B cell (primary cell): Measurements from ENCODE around the gene FADS1. TPM values are rescaled to one million over a fixed set of nuclear protein-coding genes. Genes with fewer than 3 reads are reported as not detected.
A peak's percentile ranks its signal among the peaks of the same experiment; 100 is the strongest.

Source experiments
- ATAC-seq: fragments of 200-7000 bp; cut with Tn5 transposase; one replicate; pipeline ENCODE4 v1.10.0; 2021; ENCODE audit warnings: low read depth, mild to moderate bottlenecking, moderate number of reproducible peaks, moderate library complexity
- CTCF ChIA-PET: fragments of 350-600 bp; sonication (Branson Sonifier 250); formaldehyde crosslinking; loops from one replicate; lab custom pipeline; 2021; ENCODE audit warnings: antibody characterized with exemption, inconsistent platforms; lab: Charles Lee
- POLR2A ChIA-PET: fragments of 350-600 bp; sonication (Branson Sonifier 250); formaldehyde crosslinking; loops from one replicate; lab custom pipeline; 2021; ENCODE audit warnings: antibody characterized with exemption; lab: Charles Lee
- DNase-seq: peaks from one replicate; pipeline ENCODE4 v3.0.0; 2013
- H2AFZ ChIP-seq: 2 replicates; pipeline ENCODE4 v1.6.1; 2012; ENCODE audit warnings: mild to moderate bottlenecking, low read depth, low read length; ENCODE audit not compliant: insufficient read depth, poor library complexity, severe bottlenecking
- H3K27ac ChIP-seq, 2 donors: 1 replicate in 1 of 2; 2 replicates in 1 of 2; pipeline ENCODE4 v1.5.1; 2012 to 2013; ENCODE audit warnings: low read length in 2 of 2, mild to moderate bottlenecking in 2 of 2, moderate library complexity in 1 of 2
- H3K27me3 ChIP-seq, 4 experiments: fragments of 200-600 bp in 1 of 4; sonication (generic) in 1 of 4; replicated peaks in 1 of 4; 1 replicate in 2 of 4; 2 replicates in 2 of 4; pipeline versions ENCODE4 v1.6.1 to v1.7.0; 2013 to 2016; ENCODE audit warnings: low read length in 3 of 4, mild to moderate bottlenecking in 2 of 4, mixed read lengths in 1 of 4, moderate library complexity in 1 of 4; ENCODE audit not compliant: insufficient read depth in 4 of 4, control insufficient read depth in 3 of 4; ENCODE audit errors: control extremely low read depth in 1 of 4
- H3K36me3 ChIP-seq, 2 experiments: replicated peaks in 1 of 2; 1 replicate in 1 of 2; 2 replicates in 1 of 2; pipeline versions ENCODE4 v1.6.1 to v1.7.1; 2013; ENCODE audit warnings: low read length in 1 of 2; ENCODE audit not compliant: insufficient read depth in 2 of 2, control insufficient read depth in 1 of 2; ENCODE audit errors: control extremely low read depth in 1 of 2, extremely low read depth in 1 of 2
- H3K4me1 ChIP-seq, 2 donors: fragments of 200-600 bp in 1 of 2; sonication (generic) in 1 of 2; 1 replicate in 1 of 2; 2 replicates in 1 of 2; pipeline versions ENCODE4 v1.5.1 to v1.6.1; 2013 to 2017; ENCODE audit warnings: low read length in 2 of 2; ENCODE audit not compliant: control insufficient read depth in 2 of 2, insufficient read depth in 2 of 2
- H3K4me2 ChIP-seq: replicated peaks from 2 replicates; pipeline ENCODE3; 2012; ENCODE audit warnings: mild to moderate bottlenecking, low read depth, low read length; ENCODE audit not compliant: poor library complexity, severe bottlenecking
- H3K4me3 ChIP-seq, 5 experiments: fragments of 200-600 bp in 1 of 5; sonication (generic) in 1 of 5; 1 replicate in 3 of 5; 2 replicates in 2 of 5; pipeline versions ENCODE4 v1.5.1 to v1.7.0; 2011 to 2016; ENCODE audit warnings: low read length in 4 of 5, mild to moderate bottlenecking in 4 of 5, low read depth in 2 of 5, control low read depth in 1 of 5, moderate library complexity in 1 of 5; ENCODE audit not compliant: insufficient read depth in 1 of 5; ENCODE audit errors: control extremely low read depth in 1 of 5, extremely low read depth in 1 of 5
- H3K79me2 ChIP-seq: fragments of 200-600 bp; sonication (generic); one replicate; pipeline ENCODE4 v1.6.0; 2016; ENCODE audit warnings: low read length; ENCODE audit not compliant: control insufficient read depth, insufficient read depth
- H3K9ac ChIP-seq: fragments of 200-600 bp; sonication (generic); 2 replicates; pipeline ENCODE4 v1.6.1; 2017; ENCODE audit warnings: mild to moderate bottlenecking, low read length, moderate library complexity
- H3K9me3 ChIP-seq, 3 donors: one replicate each; pipeline versions ENCODE4 v1.6.1 to v1.7.1; 2013; ENCODE audit warnings: low read length in 2 of 3; ENCODE audit not compliant: control insufficient read depth in 2 of 3, insufficient read depth in 1 of 3; ENCODE audit errors: control extremely low read depth in 1 of 3
- H4K20me1 ChIP-seq: 2 replicates; pipeline ENCODE4 v1.6.0; 2012; ENCODE audit warnings: mild to moderate bottlenecking, low read length; ENCODE audit not compliant: insufficient read depth, control insufficient read depth, poor library complexity, severe bottlenecking
- H3K27ac Mint-ChIP-seq: one replicate; pipeline ENCODE4 v1.8.0; 2021; ENCODE audit warnings: mixed read lengths
- H3K27me3 Mint-ChIP-seq: one replicate; pipeline ENCODE4 v1.8.0; 2021; ENCODE audit warnings: mixed read lengths
- H3K4me1 Mint-ChIP-seq: one replicate; pipeline ENCODE4 v1.8.0; 2021; ENCODE audit warnings: mixed read lengths
- H3K4me3 Mint-ChIP-seq: one replicate; pipeline ENCODE4 v1.8.0; 2021; ENCODE audit warnings: mixed read lengths
- H3K9me3 Mint-ChIP-seq: one replicate; pipeline ENCODE4 v1.8.0; 2022; ENCODE audit warnings: mixed read lengths; ENCODE audit not compliant: insufficient read depth
- EZH2 ChIP-seq: IDR thresholded peaks from 2 replicates; pipeline ENCODE4 v1.6.1; 2012; ENCODE audit warnings: borderline replicate concordance, low read depth, mild to moderate bottlenecking, moderate library complexity, low read length; ENCODE audit not compliant: insufficient read depth, poor library complexity, severe bottlenecking
- WGBS: methylation state at CpG from one replicate; pipeline ENCODE4 v1.1.5; 2013; ENCODE audit warnings: missing lambda C conversion rate; ENCODE audit not compliant: insufficient coverage; 5-methylcytosine and 5-hydroxymethylcytosine counted together
- intact Hi-C: fragments of 100-400 bp; cut with micrococcal nuclease; formaldehyde crosslinking; loops from one replicate; pipeline ENCODE4 v1.10.0; 2022
- polyA plus RNA-seq: library from polyadenylated mRNA; depleted of rRNA; stranded (reverse); fragments of >200 nt; gene quantifications from 2 replicates; pipeline ENCODE4 v1.2.3, GENCODE V29; 2012
- total RNA-seq, 2 donors: library from RNA; stranded (reverse); fragments of 120-200 nt in 1 of 2; gene quantifications; 1 replicate in 1 of 2; 2 replicates in 1 of 2; pipeline versions ENCODE4 v1.2.3 to v1.2.4, GENCODE V29; 2013 to 2022
- TF ChIP-seq, protein P1 (sequence below): fragments of 200-600 bp; IDR thresholded peaks from one replicate; pipeline ENCODE4 v1.8.0; 2022; ENCODE audit warnings: antibody characterized with exemption, mild to moderate bottlenecking

Gene FADS1
- total and polyA plus RNA-seq, 2 donors (not counting 1 experiment from before 2014, with no cell fraction given): 0.39 to 15.6 TPM

DNA sequence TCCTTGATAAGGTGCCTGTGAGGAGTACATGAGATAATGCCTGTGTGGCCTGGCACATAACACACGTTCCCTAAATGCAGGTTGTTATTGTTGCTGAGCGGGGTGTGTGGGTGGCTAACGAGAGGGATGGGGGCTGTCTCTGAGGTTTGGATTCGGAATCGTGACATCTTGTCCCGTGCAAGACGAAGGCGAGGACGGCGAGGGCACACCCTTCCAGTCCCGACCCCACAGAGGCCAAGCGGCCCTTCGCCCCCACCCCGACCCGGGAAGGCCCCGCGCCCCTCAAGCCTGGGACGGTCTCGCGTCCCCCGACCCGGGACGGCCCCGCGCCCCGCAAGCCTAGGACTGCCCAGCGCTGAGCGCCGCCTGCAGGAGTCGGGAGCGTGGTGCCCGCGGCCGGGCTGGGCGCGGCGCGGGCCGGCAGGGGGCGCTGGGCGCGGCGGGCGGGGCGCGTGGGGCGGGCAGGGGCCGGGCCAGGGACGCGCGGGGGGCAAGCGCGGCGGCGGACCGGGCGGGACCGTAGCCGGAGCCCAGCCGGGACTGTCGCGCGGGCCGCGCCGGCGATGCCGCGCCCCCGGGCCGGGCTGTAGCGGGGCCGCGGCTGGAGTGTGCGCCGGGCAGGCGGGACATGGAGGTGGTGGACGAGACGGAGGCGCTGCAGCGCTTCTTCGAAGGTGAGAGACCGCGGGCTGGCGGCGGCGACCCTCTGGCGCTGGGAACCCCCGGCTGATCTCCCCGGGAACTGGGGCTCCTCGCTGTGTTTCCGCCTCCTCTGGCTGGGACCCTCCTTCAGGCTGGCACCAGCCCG lies 64.5 kb downstream of the FADS1 start, which contains the start of gene MYRF:
Gene MYRF (plus strand): TSS at position 520 of the 808 bp plus-strand sequence. CDS start 109 bp downstream, at position 629.
- Histone ChIP-seq H4K20me1 (no peaks in the 10 kb centered on the region), H3K9ac (no peak within 1 kb of the TSS), H3K27me3 (peaks cover 0 to 49% (median 20%) of the 10 kb centered on the region in 4 experiments), H2AFZ (peak within 1 kb of the TSS; percentile 56), H3K4me1 (peaks cover 12 to 16% of the 10 kb centered on the region in 2 donors), H3K4me3 (peak within 1 kb of the TSS in 3 of 5 experiments; percentile 11 to 44 (median 18)), H3K4me2 (peak within 1 kb of the TSS; percentile 72), H3K9me3 (peaks cover 0 to 2% (median 0%) of the 10 kb centered on the region in 3 donors), H3K79me2 (no peaks in the 10 kb centered on the region), H3K27ac (no peak within 1 kb of the TSS), H3K36me3 (no peaks in the 10 kb centered on the region)
- intact Hi-C loops: no loop called here
- peak; percentile 86 for ATAC-seq
- peak; percentile 71 for DNase-seq
- ChIA-PET POLR2A (no interaction called here), CTCF (interaction anchor here (1.6 to 1.7 kb wide), 3 partner anchors 29 to 355 kb away, joined by 4 to 10 read pairs (median 4); no protein-coding TSS in a partner anchor)
- 3% methylated on average over 91 of the region's 93 CpGs for WGBS
- H3K27me3 Mint-ChIP-seq: peaks cover 33% of the 10 kb centered on the region
- H3K27ac Mint-ChIP-seq: no peak within 1 kb of the TSS
- TF ChIP-seq, protein P1, sequence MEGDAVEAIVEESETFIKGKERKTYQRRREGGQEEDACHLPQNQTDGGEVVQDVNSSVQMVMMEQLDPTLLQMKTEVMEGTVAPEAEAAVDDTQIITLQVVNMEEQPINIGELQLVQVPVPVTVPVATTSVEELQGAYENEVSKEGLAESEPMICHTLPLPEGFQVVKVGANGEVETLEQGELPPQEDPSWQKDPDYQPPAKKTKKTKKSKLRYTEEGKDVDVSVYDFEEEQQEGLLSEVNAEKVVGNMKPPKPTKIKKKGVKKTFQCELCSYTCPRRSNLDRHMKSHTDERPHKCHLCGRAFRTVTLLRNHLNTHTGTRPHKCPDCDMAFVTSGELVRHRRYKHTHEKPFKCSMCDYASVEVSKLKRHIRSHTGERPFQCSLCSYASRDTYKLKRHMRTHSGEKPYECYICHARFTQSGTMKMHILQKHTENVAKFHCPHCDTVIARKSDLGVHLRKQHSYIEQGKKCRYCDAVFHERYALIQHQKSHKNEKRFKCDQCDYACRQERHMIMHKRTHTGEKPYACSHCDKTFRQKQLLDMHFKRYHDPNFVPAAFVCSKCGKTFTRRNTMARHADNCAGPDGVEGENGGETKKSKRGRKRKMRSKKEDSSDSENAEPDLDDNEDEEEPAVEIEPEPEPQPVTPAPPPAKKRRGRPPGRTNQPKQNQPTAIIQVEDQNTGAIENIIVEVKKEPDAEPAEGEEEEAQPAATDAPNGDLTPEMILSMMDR: peak; percentile 27
- no peak for TF ChIP-seq EZH2
- peak within 1 kb of the TSS; percentile 87 for H3K4me3 Mint-ChIP-seq
- peaks cover 14% of the 10 kb centered on the region for H3K4me1 Mint-ChIP-seq
- H3K9me3 Mint-ChIP-seq: no peaks in the 10 kb centered on the region

DNA sequence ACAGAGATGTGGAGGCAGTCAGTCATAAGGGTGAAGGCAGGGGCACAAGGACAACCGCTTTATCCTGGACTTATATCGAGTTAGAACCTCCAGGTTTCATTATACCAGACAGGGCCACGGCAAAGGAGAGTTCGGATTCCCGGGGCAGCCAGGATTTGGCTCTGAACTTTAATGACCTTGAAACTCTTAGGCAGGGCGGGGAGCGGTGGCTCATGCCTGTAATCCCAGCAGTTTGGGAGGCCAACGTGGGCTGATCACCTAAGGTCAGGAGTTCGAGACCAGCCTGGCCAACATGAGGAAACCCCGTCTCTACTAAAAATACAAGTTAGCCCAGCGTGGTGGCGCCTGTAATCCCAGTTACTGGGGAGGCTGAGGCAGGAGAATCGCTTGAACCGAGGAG lies 65.4 kb downstream of the FADS1 start:
- Mint-ChIP-seq H3K9me3 (no peaks in the 10 kb centered on the region), H3K27me3 (peaks cover 33% of the 10 kb centered on the region), H3K27ac (no peak overlapping the region), H3K4me1 (peaks cover 8% of the 10 kb centered on the region), H3K4me3 (peak overlapping the region; percentile 87)
- ATAC-seq (no peak), DNase-seq (no peak)
- ChIA-PET POLR2A (no interaction called here), CTCF (interaction anchor here (1.0 to 6.6 kb wide), 4 partner anchors 18 to 357 kb away, joined by 4 to 69 read pairs (median 5); no protein-coding TSS in a partner anchor)
- Histone ChIP-seq H2AFZ (no peak overlapping the region), H3K79me2 (no peaks in the 10 kb centered on the region), H3K27ac (no peak overlapping the region), H3K27me3 (peaks cover 0 to 49% (median 20%) of the 10 kb centered on the region in 4 experiments), H4K20me1 (no peaks in the 10 kb centered on the region), H3K4me1 (peaks cover 12 to 13% of the 10 kb centered on the region in 2 donors), H3K4me2 (no peak overlapping the region), H3K36me3 (no peaks in the 10 kb centered on the region), H3K9me3 (peaks cover 0 to 2% (median 0%) of the 10 kb centered on the region in 3 donors), H3K4me3 (no peak overlapping the region), H3K9ac (no peak overlapping the region)
- 94% methylated on average over 13 of the region's 14 CpGs for WGBS
- no peak for TF ChIP-seq EZH2
- TF ChIP-seq, protein P1: no peak
- intact Hi-C loops: no loop called here
